ENCODE measurements around the gene HMX2.

Gene HMX2

GRCh38 chr10:123160311-123160980, 12.5 kb downstream of the HMX2 start:
- Histone ChIP-seq H2AK5ac (ENCODE audit: low read depth, low read length) (no peak overlapping the region), H2AFZ (ENCODE audit: low read length) (no peak overlapping the region), H3K4me3 (ENCODE audit: low read length in 2 of 2) (no peak overlapping the region), H2BK120ac (ENCODE audit: low read depth, low read length) (no peak overlapping the region), H2BK5ac (ENCODE audit: low read length) (no peak overlapping the region), H3K27me3 (ENCODE audit: control insufficient read depth in 3 of 3, insufficient read depth in 3 of 3, low read depth in 1 of 3, low read length in 3 of 3) (no peaks in the 10 kb centered on the region), H2BK15ac (ENCODE audit: low read length) (no peak overlapping the region), H3K4ac (ENCODE audit: low read length) (no peak overlapping the region), H3K36me3 (replicated peaks in 1 of 2; ENCODE audit: control insufficient read depth in 2 of 2, insufficient read depth in 2 of 2, low read length in 2 of 2) (peaks cover 29 to 100% of the 10 kb centered on the region in 2 donors), H3K4me2 (ENCODE audit: insufficient read depth, low read length, poor library complexity, severe bottlenecking) (no peak overlapping the region), H3K79me1 (ENCODE audit: low read depth, low read length) (peaks cover 1% of the 10 kb centered on the region), H3K18ac (ENCODE audit: low read length) (no peak overlapping the region), H3K14ac (ENCODE audit: low read length) (no peak overlapping the region), H4K8ac (ENCODE audit: low read depth, low read length) (no peak overlapping the region), H3K9ac (ENCODE audit: low read depth, low read length, poor library complexity) (no peak overlapping the region), H3K27ac (replicated peaks; ENCODE audit: low read length) (no peak overlapping the region), H3K9me3 (replicated peaks in 1 of 2; ENCODE audit: control insufficient read depth in 2 of 2, insufficient read depth in 1 of 2, low read depth in 1 of 2, low read length in 2 of 2) (no peaks in the 10 kb centered on the region), H4K91ac (ENCODE audit: low read depth, low read length, poor library complexity) (no peak overlapping the region), H3K4me1 (ENCODE audit: control insufficient read depth in 2 of 2, insufficient read depth in 1 of 2, low read depth in 1 of 2, low read length in 2 of 2) (peaks cover 0 to 7% of the 10 kb centered on the region in 2 donors), H3K23ac (ENCODE audit: low read depth, low read length, poor library complexity) (no peak overlapping the region), H2BK12ac (ENCODE audit: low read length) (no peak overlapping the region)
- DNase-seq (ENCODE audit: low spot score) = no peak
- no CpG with 5 or more reads among the region's 11 CpGs for WGBS, 2 donors (ENCODE audit: extremely low coverage in 2 of 2, insufficient read length in 2 of 2, insufficient replicate concordance in 1 of 2)

GRCh38 chr10:123164319-123164718, 16.4 kb downstream of the HMX2 start:
- H3K79me1 ChIP-seq (ENCODE audit: low read depth, low read length) = peaks cover 2% of the 10 kb centered on the region
- no peak overlapping the region for H3K23ac ChIP-seq (ENCODE audit: low read depth, low read length, poor library complexity)
- no peak overlapping the region for H3K4ac ChIP-seq (ENCODE audit: low read length)
- WGBS, 2 donors (ENCODE audit: extremely low coverage in 2 of 2, insufficient read length in 2 of 2, insufficient replicate concordance in 1 of 2) = no CpG with 5 or more reads among the region's 2 CpGs
- no peak for DNase-seq (ENCODE audit: low spot score)
- no peak overlapping the region for H4K8ac ChIP-seq (ENCODE audit: low read depth, low read length)
- H3K9ac ChIP-seq (ENCODE audit: low read depth, low read length, poor library complexity) = no peak overlapping the region
- peaks cover 32 to 100% of the 10 kb centered on the region in 2 donors for H3K36me3 ChIP-seq (replicated peaks in 1 of 2; ENCODE audit: control insufficient read depth in 2 of 2, insufficient read depth in 2 of 2, low read length in 2 of 2)
- no peaks in the 10 kb centered on the region for H3K9me3 ChIP-seq (replicated peaks in 1 of 2; ENCODE audit: control insufficient read depth in 2 of 2, insufficient read depth in 1 of 2, low read depth in 1 of 2, low read length in 2 of 2)
- H3K4me2 ChIP-seq (ENCODE audit: insufficient read depth, low read length, poor library complexity, severe bottlenecking) = no peak overlapping the region
- no peak overlapping the region for H3K18ac ChIP-seq (ENCODE audit: low read length)
- H2BK5ac ChIP-seq (ENCODE audit: low read length) = no peak overlapping the region
- no peak overlapping the region for H2BK120ac ChIP-seq (ENCODE audit: low read depth, low read length)
- H2BK12ac ChIP-seq (ENCODE audit: low read length) = no peak overlapping the region
- H2BK15ac ChIP-seq (ENCODE audit: low read length) = no peak overlapping the region
- H3K4me3 ChIP-seq (ENCODE audit: low read length in 2 of 2) = no peak overlapping the region
- no peak overlapping the region for H3K27ac ChIP-seq (replicated peaks; ENCODE audit: low read length)
- H4K91ac ChIP-seq (ENCODE audit: low read depth, low read length, poor library complexity) = no peak overlapping the region
- no peak overlapping the region for H2AK5ac ChIP-seq (ENCODE audit: low read depth, low read length)
- H3K14ac ChIP-seq (ENCODE audit: low read length) = no peak overlapping the region
- no peaks in the 10 kb centered on the region for H3K4me1 ChIP-seq (ENCODE audit: control insufficient read depth in 2 of 2, insufficient read depth in 1 of 2, low read depth in 1 of 2, low read length in 2 of 2)
- no peaks in the 10 kb centered on the region for H3K27me3 ChIP-seq (ENCODE audit: control insufficient read depth in 3 of 3, insufficient read depth in 3 of 3, low read depth in 1 of 3, low read length in 3 of 3)
- no peak overlapping the region for H2AFZ ChIP-seq (ENCODE audit: low read length)

GRCh38 chr10:123165445-123166072, 17.6 kb downstream of the HMX2 start:
- no peak overlapping the region for H3K14ac ChIP-seq (ENCODE audit: low read length)
- H3K9me3 ChIP-seq (replicated peaks in 1 of 2; ENCODE audit: control insufficient read depth in 2 of 2, insufficient read depth in 1 of 2, low read depth in 1 of 2, low read length in 2 of 2) = no peaks in the 10 kb centered on the region
- H2BK5ac ChIP-seq (ENCODE audit: low read length) = no peak overlapping the region
- no peak overlapping the region for H3K23ac ChIP-seq (ENCODE audit: low read depth, low read length, poor library complexity)
- H3K4ac ChIP-seq (ENCODE audit: low read length) = no peak overlapping the region
- H2BK15ac ChIP-seq (ENCODE audit: low read length) = no peak overlapping the region
- H3K4me3 ChIP-seq (ENCODE audit: low read length in 2 of 2) = no peak overlapping the region
- no peaks in the 10 kb centered on the region for H3K27me3 ChIP-seq (ENCODE audit: control insufficient read depth in 3 of 3, insufficient read depth in 3 of 3, low read depth in 1 of 3, low read length in 3 of 3)
- H3K9ac ChIP-seq (ENCODE audit: low read depth, low read length, poor library complexity) = peak overlapping the region; percentile 56
- no peak overlapping the region for H3K18ac ChIP-seq (ENCODE audit: low read length)
- no peak overlapping the region for H4K91ac ChIP-seq (ENCODE audit: low read depth, low read length, poor library complexity)
- H3K79me1 ChIP-seq (ENCODE audit: low read depth, low read length) = peaks cover 2% of the 10 kb centered on the region
- H2AFZ ChIP-seq (ENCODE audit: low read length) = no peak overlapping the region
- peaks cover 34 to 98% of the 10 kb centered on the region in 2 donors for H3K36me3 ChIP-seq (replicated peaks in 1 of 2; ENCODE audit: control insufficient read depth in 2 of 2, insufficient read depth in 2 of 2, low read length in 2 of 2)
- no peaks in the 10 kb centered on the region for H3K4me1 ChIP-seq (ENCODE audit: control insufficient read depth in 2 of 2, insufficient read depth in 1 of 2, low read depth in 1 of 2, low read length in 2 of 2)
- no peak overlapping the region for H3K4me2 ChIP-seq (ENCODE audit: insufficient read depth, low read length, poor library complexity, severe bottlenecking)
- no CpG with 5 or more reads among the region's 4 CpGs for WGBS, 2 donors (ENCODE audit: extremely low coverage in 2 of 2, insufficient read length in 2 of 2, insufficient replicate concordance in 1 of 2)
- H4K8ac ChIP-seq (ENCODE audit: low read depth, low read length) = no peak overlapping the region
- no peak overlapping the region for H2AK5ac ChIP-seq (ENCODE audit: low read depth, low read length)
- no peak for DNase-seq (ENCODE audit: low spot score)
- no peak overlapping the region for H2BK120ac ChIP-seq (ENCODE audit: low read depth, low read length)
- H3K27ac ChIP-seq (replicated peaks; ENCODE audit: low read length) = no peak overlapping the region
- H2BK12ac ChIP-seq (ENCODE audit: low read length) = no peak overlapping the region

- H3K27me3 ChIP-seq (ENCODE audit: control insufficient read depth in 3 of 3, insufficient read depth in 3 of 3, low read depth in 1 of 3, low read length in 3 of 3) = no peaks in the 10 kb centered on the region
- no peak overlapping the region for H3K4ac ChIP-seq (ENCODE audit: low read length)
- H2AK5ac ChIP-seq (ENCODE audit: low read depth, low read length) = no peak overlapping the region
- no peak overlapping the region for H3K4me3 ChIP-seq (ENCODE audit: low read length in 2 of 2)
- H3K4me1 ChIP-seq (ENCODE audit: control insufficient read depth in 2 of 2, insufficient read depth in 1 of 2, low read depth in 1 of 2, low read length in 2 of 2) = no peaks in the 10 kb centered on the region
- no peak overlapping the region for H3K18ac ChIP-seq (ENCODE audit: low read length)
- H2BK15ac ChIP-seq (ENCODE audit: low read length) = no peak overlapping the region
- H2AFZ ChIP-seq (ENCODE audit: low read length) = no peak overlapping the region
- peaks cover 30 to 97% of the 10 kb centered on the region in 2 donors for H3K36me3 ChIP-seq (replicated peaks in 1 of 2; ENCODE audit: control insufficient read depth in 2 of 2, insufficient read depth in 2 of 2, low read length in 2 of 2)
- no peak overlapping the region for H2BK120ac ChIP-seq (ENCODE audit: low read depth, low read length)
- no peaks in the 10 kb centered on the region for H3K9me3 ChIP-seq (replicated peaks in 1 of 2; ENCODE audit: control insufficient read depth in 2 of 2, insufficient read depth in 1 of 2, low read depth in 1 of 2, low read length in 2 of 2)
- H4K8ac ChIP-seq (ENCODE audit: low read depth, low read length) = no peak overlapping the region
- no CpG with 5 or more reads among the region's 2 CpGs for WGBS, 2 donors (ENCODE audit: extremely low coverage in 2 of 2, insufficient read length in 2 of 2, insufficient replicate concordance in 1 of 2)
- peaks cover 2% of the 10 kb centered on the region for H3K79me1 ChIP-seq (ENCODE audit: low read depth, low read length)
- H3K9ac ChIP-seq (ENCODE audit: low read depth, low read length, poor library complexity) = no peak overlapping the region
- H4K91ac ChIP-seq (ENCODE audit: low read depth, low read length, poor library complexity) = no peak overlapping the region
- no peak overlapping the region for H2BK12ac ChIP-seq (ENCODE audit: low read length)
- no peak overlapping the region for H2BK5ac ChIP-seq (ENCODE audit: low read length)
- no peak overlapping the region for H3K4me2 ChIP-seq (ENCODE audit: insufficient read depth, low read length, poor library complexity, severe bottlenecking)
- DNase-seq (ENCODE audit: low spot score) = no peak
- no peak overlapping the region for H3K14ac ChIP-seq (ENCODE audit: low read length)
- H3K23ac ChIP-seq (ENCODE audit: low read depth, low read length, poor library complexity) = no peak overlapping the region
- no peak overlapping the region for H3K27ac ChIP-seq (replicated peaks; ENCODE audit: low read length)
These were observed 18.7 kb downstream of the HMX2 start for GRCh38 chr10:123166618-123167017.
